H1 (cell line): ENCODE data around the gene WNT8B. TPM values are rescaled to one million over a fixed set of nuclear protein-coding genes. Genes with fewer than 3 reads are reported as not detected.

Source experiments
- CTCF ChIA-PET: fragments of 300-600 bp; sonication (Branson Sonifier 250); formaldehyde crosslinking; loops from one replicate; lab custom pipeline; 2021; ENCODE audit not compliant: partially characterized antibody; lab: Charles Lee
- POLR2A ChIA-PET: fragments of 300-600 bp; sonication (Branson Sonifier 250); formaldehyde crosslinking; loops from one replicate; lab custom pipeline; 2021; ENCODE audit warnings: inconsistent platforms; ENCODE audit not compliant: partially characterized antibody; lab: Charles Lee
- DNase-seq, 2 experiments: peaks; one replicate each; pipeline versions ENCODE4 v3.0.0 to v3.0.0-alpha.2; 2010 to 2022; ENCODE audit warnings: low spot score in 2 of 2, low read depth in 1 of 2, mixed read lengths in 1 of 2
- FAIRE-seq: peaks from 2 replicates; lab custom pipeline; 2011; peaks lifted over from hg19 to GRCh38; lab: Jason Lieb, UNC
- H2AFZ ChIP-seq: 2 replicates; pipeline ENCODE4 v1.8.1; 2012; ENCODE audit warnings: low read length, inconsistent platforms
- H2AK5ac ChIP-seq: 2 replicates; pipeline ENCODE4 v1.6.1; 2013; ENCODE audit warnings: low read depth, low read length
- H2BK120ac ChIP-seq: replicated peaks from 2 replicates; pipeline ENCODE3; 2013; ENCODE audit warnings: low read depth, low read length, inconsistent platforms
- H2BK12ac ChIP-seq: 2 replicates; pipeline ENCODE4 v1.6.1; 2013; ENCODE audit warnings: low read depth, low read length
- H2BK15ac ChIP-seq: 2 replicates; pipeline ENCODE4 v1.6.1; 2013; ENCODE audit warnings: low read length
- H2BK20ac ChIP-seq: 2 replicates; pipeline ENCODE4 v1.6.1; 2013; ENCODE audit warnings: low read length
- H2BK5ac ChIP-seq: 2 replicates; pipeline ENCODE4 v1.6.1; 2013; ENCODE audit warnings: low read depth, low read length
- H3K14ac ChIP-seq: 2 replicates; pipeline ENCODE4 v1.6.1; 2013; ENCODE audit warnings: inconsistent platforms; ENCODE audit not compliant: insufficient read length
- H3K18ac ChIP-seq: 2 replicates; pipeline ENCODE4 v1.6.1; 2013; ENCODE audit warnings: low read length; ENCODE audit errors: extremely low read depth
- H3K23ac ChIP-seq: 2 replicates; pipeline ENCODE4 v1.6.1; 2013; ENCODE audit warnings: inconsistent platforms; ENCODE audit not compliant: insufficient read length
- H3K23me2 ChIP-seq: 2 replicates; pipeline ENCODE4 v1.6.1; 2013; ENCODE audit warnings: low read depth, low read length
- H3K27ac ChIP-seq: 2 replicates; pipeline ENCODE4 v1.6.1; 2011; ENCODE audit warnings: low read depth, low read length, inconsistent platforms
- H3K27me3 ChIP-seq, 4 experiments: replicated peaks in 1 of 4; 1 replicate in 1 of 4; 2 replicates in 3 of 4; pipeline versions ENCODE4 v1.6.1 to v1.8.1; 2011 to 2013; ENCODE audit warnings: low read length in 3 of 4, mild to moderate bottlenecking in 3 of 4, inconsistent platforms in 2 of 4, mixed read lengths in 2 of 4, moderate library complexity in 1 of 4; ENCODE audit not compliant: control insufficient read depth in 3 of 4, insufficient read depth in 3 of 4; ENCODE audit errors: extremely low read depth in 1 of 4
- H3K36me3 ChIP-seq, 4 experiments: 2 replicates each; pipeline versions ENCODE4 v1.6.1 to v1.8.1; 2011 to 2013; ENCODE audit warnings: mild to moderate bottlenecking in 4 of 4, low read length in 3 of 4, moderate library complexity in 2 of 4, control low read depth in 1 of 4, inconsistent platforms in 1 of 4; ENCODE audit not compliant: insufficient read depth in 4 of 4, control insufficient read depth in 2 of 4
- H3K4ac ChIP-seq: replicated peaks from 2 replicates; pipeline ENCODE3; 2013; ENCODE audit warnings: low read length, low read depth, mixed read lengths, inconsistent platforms; ENCODE audit not compliant: insufficient read length
- H3K4me1 ChIP-seq, 4 experiments: replicated peaks in 1 of 4; 1 replicate in 1 of 4; 2 replicates in 3 of 4; pipeline versions ENCODE4 v1.6.1 to v1.8.1; 2011 to 2013; ENCODE audit warnings: low read length in 3 of 4, inconsistent platforms in 2 of 4, mixed read lengths in 1 of 4; ENCODE audit not compliant: insufficient read depth in 4 of 4, control insufficient read depth in 3 of 4
- H3K4me2 ChIP-seq, 2 experiments: 2 replicates each; pipeline versions ENCODE4 v1.6.1 to v1.8.1; 2011 to 2013; ENCODE audit warnings: low read depth in 2 of 2, low read length in 2 of 2, control low read depth in 1 of 2, inconsistent platforms in 1 of 2, mild to moderate bottlenecking in 1 of 2; ENCODE audit not compliant: insufficient read depth in 1 of 2
- H3K4me3 ChIP-seq, 4 experiments: fragments of 200-600, 300-600 bp in 1 of 4; sonication (generic), shearing (Covaris generic), sonication (Bioruptor Twin) in 1 of 4; 2 replicates each; pipeline versions ENCODE4 v1.5.1 to v1.8.1; 2011 to 2016; ENCODE audit warnings: low read length in 4 of 4, low read depth in 3 of 4, control low read depth in 2 of 4, inconsistent platforms in 2 of 4, mild to moderate bottlenecking in 2 of 4, mixed read lengths in 1 of 4, moderate library complexity in 1 of 4; ENCODE audit not compliant: insufficient read depth in 2 of 4; ENCODE audit errors: extremely low read depth in 1 of 4
- H3K56ac ChIP-seq: replicated peaks from 2 replicates; pipeline ENCODE3; 2013; ENCODE audit warnings: low read depth, mild to moderate bottlenecking, mixed read lengths, low read length, inconsistent platforms; ENCODE audit not compliant: insufficient read length
- H3K79me1 ChIP-seq: 2 replicates; pipeline ENCODE4 v1.6.1; 2013; ENCODE audit warnings: low read depth, low read length, control low read depth
- H3K79me2 ChIP-seq, 2 experiments: 2 replicates each; pipeline versions ENCODE4 v1.6.1 to v1.8.1; 2012 to 2013; ENCODE audit warnings: low read length in 2 of 2, mild to moderate bottlenecking in 2 of 2, inconsistent platforms in 1 of 2; ENCODE audit not compliant: insufficient read depth in 2 of 2, control insufficient read depth in 1 of 2
- H3K9ac ChIP-seq, 4 experiments: replicated peaks in 1 of 4; 1 replicate in 1 of 4; 2 replicates in 3 of 4; pipeline versions ENCODE4 v1.6.1 to v1.8.1; 2011 to 2013; ENCODE audit warnings: low read depth in 3 of 4, low read length in 3 of 4, control low read depth in 2 of 4, mild to moderate bottlenecking in 2 of 4, moderate library complexity in 2 of 4, inconsistent platforms in 1 of 4; ENCODE audit errors: extremely low read depth in 1 of 4
- H3K9me3 ChIP-seq, 2 experiments: 2 replicates each; pipeline versions ENCODE4 v1.6.1 to v1.8.1; 2012 to 2013; ENCODE audit warnings: mild to moderate bottlenecking in 2 of 2, moderate library complexity in 2 of 2, control low read depth in 1 of 2, inconsistent platforms in 1 of 2, low read depth in 1 of 2, low read length in 1 of 2, mixed read lengths in 1 of 2; ENCODE audit not compliant: insufficient read depth in 2 of 2
- H4K20me1 ChIP-seq, 2 experiments: replicated peaks in 1 of 2; 2 replicates each; pipeline versions ENCODE3 to v1.8.1; 2011 to 2013; ENCODE audit warnings: inconsistent platforms in 2 of 2, low read length in 2 of 2, mild to moderate bottlenecking in 1 of 2; ENCODE audit not compliant: insufficient read depth in 2 of 2, control insufficient read depth in 1 of 2
- H4K5ac ChIP-seq: 2 replicates; pipeline ENCODE4 v1.6.1; 2013; ENCODE audit warnings: low read length, low read depth, mixed read lengths, inconsistent platforms; ENCODE audit not compliant: insufficient read length
- H4K8ac ChIP-seq: 2 replicates; pipeline ENCODE4 v1.8.0; 2013; ENCODE audit warnings: mild to moderate bottlenecking, moderate library complexity, low read length, inconsistent platforms; ENCODE audit not compliant: insufficient read depth; ENCODE audit errors: extremely low read depth
- H4K91ac ChIP-seq: replicated peaks from 2 replicates; pipeline ENCODE3; 2013; ENCODE audit warnings: low read length, mixed read lengths, inconsistent platforms; ENCODE audit not compliant: insufficient read length
- BRCA1 ChIP-seq: IDR thresholded peaks from 2 replicates; pipeline ENCODE4 v1.6.1; 2012; ENCODE audit warnings: low read depth, low read length, improper control_type of control experiment
- EGR1 ChIP-seq: IDR thresholded peaks from 2 replicates; pipeline ENCODE4 v1.6.1; 2011; ENCODE audit warnings: low read depth, low read length, borderline replicate concordance
- JUND ChIP-seq: IDR thresholded peaks from 2 replicates; pipeline ENCODE4 v1.6.1; 2011; ENCODE audit warnings: mild to moderate bottlenecking, improper control_type of control experiment, low read length
- MAFK ChIP-seq: IDR thresholded peaks from 2 replicates; pipeline ENCODE4 v1.6.1; 2012; ENCODE audit warnings: low read depth, mild to moderate bottlenecking, improper control_type of control experiment, low read length
- SP1 ChIP-seq: IDR thresholded peaks from 2 replicates; pipeline ENCODE4 v1.6.1; 2011; ENCODE audit warnings: low read depth, low read length
- SP2 ChIP-seq: IDR thresholded peaks from 2 replicates; pipeline ENCODE4 v1.6.1; 2012; ENCODE audit warnings: mild to moderate bottlenecking, low read length, inconsistent platforms
- SRF ChIP-seq: IDR thresholded peaks from 2 replicates; pipeline ENCODE4 v1.6.1; 2011; ENCODE audit warnings: mild to moderate bottlenecking, low read depth, low read length, moderate library complexity
- SUZ12 ChIP-seq: fragments of 200-600 bp; sonication (generic); IDR thresholded peaks from 2 replicates; pipeline ENCODE4 v1.6.1; 2012; ENCODE audit warnings: mild to moderate bottlenecking, inconsistent platforms, low read length, moderate library complexity, mixed read lengths
- TAF1 ChIP-seq: IDR thresholded peaks from 2 replicates; pipeline ENCODE4 v1.6.1; 2011; ENCODE audit warnings: mild to moderate bottlenecking, low read depth, low read length
- WGBS, 2 experiments: shearing (Covaris generic) in 1 of 2; methylation state at CpG; one replicate each; pipeline versions ENCODE4 v1.1.6 to v1.1.7; 2013 to 2015; ENCODE audit warnings: low lambda C conversion rate in 2 of 2, mixed read lengths in 2 of 2, inconsistent platforms in 1 of 2, low coverage in 1 of 2, missing lambda C conversion rate in 1 of 2; ENCODE audit not compliant: insufficient replicate concordance in 2 of 2, insufficient coverage in 1 of 2, insufficient read length in 1 of 2; ENCODE audit errors: extremely low coverage in 1 of 2, missing lambda C conversion rate in 1 of 2; 5-methylcytosine and 5-hydroxymethylcytosine counted together
- polyA plus RNA-seq, 7 experiments: library from polyadenylated mRNA; depleted of rRNA in 3 of 7; stranded (reverse) in 5 of 7; unstranded in 2 of 7; fragments of >200 nt in 5 of 7; fragments of 200-250 nt in 2 of 7; gene quantifications; 1 replicate in 5 of 7; 2 replicates in 1 of 7; 4 replicates in 1 of 7; pipeline versions ENCODE4 v1.2.1 to v1.2.3, GENCODE V29; 2011 to 2013; ENCODE audit warnings: missing spikeins in 2 of 7, mixed read lengths in 2 of 7
- total RNA-seq: library from RNA; stranded (reverse); fragmentation: NEBNext Ultra II Directional; extraction: Animal tissue kit (Norgen Biotek cat#: 25700); gene quantifications from 2 replicates; pipeline ENCODE4 v1.2.1, GENCODE V29; 2021

The WNT8B gene
- total and polyA plus RNA-seq, 2 of the 8 experiments (the other 6 are each of a cell fraction or from before 2014, with no cell fraction given), result 0.20 to 0.67 TPM

DNA sequence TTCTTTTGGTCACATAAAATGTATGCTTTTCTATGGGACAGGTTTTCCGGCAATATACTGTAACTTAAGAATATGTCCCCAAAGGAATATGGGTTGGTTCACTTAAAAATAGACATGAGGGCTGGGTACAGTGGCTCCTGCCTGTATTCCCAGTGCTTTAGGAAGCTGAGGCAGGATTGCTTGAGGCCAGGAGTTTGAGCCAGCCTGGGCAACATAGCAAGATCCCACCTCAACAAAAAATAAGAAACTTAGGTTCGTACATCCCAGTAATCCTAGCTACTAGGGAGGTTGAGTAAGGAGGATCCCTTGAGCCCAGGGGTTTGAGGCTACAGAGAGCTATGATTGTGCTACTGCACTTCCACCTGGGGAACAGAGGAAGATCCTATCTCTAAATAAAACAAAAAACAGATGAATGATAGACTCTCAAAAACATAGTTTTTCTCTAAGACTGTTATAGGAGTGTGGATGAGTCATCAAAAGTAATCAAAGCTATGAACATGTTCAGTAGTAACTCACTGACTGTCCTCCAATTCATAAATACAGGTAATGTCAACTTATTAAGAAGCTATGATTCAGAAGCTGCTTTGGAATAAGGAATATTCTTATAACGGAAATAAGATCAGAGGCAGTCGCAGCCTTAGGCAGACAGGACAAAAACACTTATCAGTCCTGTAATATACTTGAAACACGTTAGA, 59.4 kb downstream of the WNT8B start:
- no peak for FAIRE-seq
- Histone ChIP-seq H3K79me1 (no peaks in the 10 kb centered on the region), H3K27me3 (peaks cover 2 to 23% (median 15%) of the 10 kb centered on the region in 4 experiments; a peak in 6 of 7 replicates), H3K14ac (no peak overlapping the region), H3K4ac (no peak overlapping the region), H2AFZ (no peak overlapping the region), H2BK15ac (no peak overlapping the region), H3K4me2 (no peak overlapping the region), H4K5ac (no peak overlapping the region), H3K9me3 (no peaks in the 10 kb centered on the region), H2BK5ac (no peak overlapping the region), H2AK5ac (no peak overlapping the region), H4K20me1 (peaks cover 0 to 2% of the 10 kb centered on the region in 2 experiments), H2BK12ac (no peak overlapping the region), H2BK120ac (no peak overlapping the region), H3K23me2 (peaks cover 8% of the 10 kb centered on the region), H3K79me2 (no peaks in the 10 kb centered on the region), H2BK20ac (no peak overlapping the region), H3K9ac (no peak overlapping the region), H3K56ac (no peak overlapping the region), H3K27ac (no peak overlapping the region), H3K18ac (no peak overlapping the region), H3K4me1 (peaks cover 0 to 3% (median under 1%) of the 10 kb centered on the region in 4 experiments; a peak in 2 of 7 replicates), H4K91ac (no peak overlapping the region), H3K23ac (no peak overlapping the region), H3K4me3 (no peak overlapping the region), H3K36me3 (peaks cover 7 to 35% (median 14%) of the 10 kb centered on the region in 4 experiments), H4K8ac (no peak overlapping the region)
- POLR2A ChIA-PET, result interaction anchor here (1.1 to 1.8 kb wide), 4 partner anchors 11 to 26 kb away, joined by 3 to 5 read pairs (median 4); partner anchors contain the start of gene HIF1AN
- CTCF ChIA-PET, result interaction anchor here (0.6 to 9.8 kb wide), 10 partner anchors 13 to 490 kb away, joined by 3 to 84 read pairs (median 3); partner anchors contain the start of gene HIF1AN
- 89% methylated on average over 5 of the region's 5 CpGs; no CpG with 5 or more reads in 1 of the 2 experiments for WGBS, 2 experiments
- no peak for DNase-seq
- TF ChIP-seq BRCA1 (no peak), MAFK (no peak), TAF1 (no peak), JUND (no peak), EGR1 (no peak), SRF (no peak), SP2 (no peak), SUZ12 (no peak), SP1 (no peak)
